Caco-2 (cell line): ENCODE results near the gene GAK. TPM values are rescaled to one million over a fixed set of nuclear protein-coding genes. Genes with fewer than 3 reads are reported as not detected.

Source experiments
- BruUV-seq: library from RNA; stranded (reverse); fragments of 400-500 nt; replicated peaks from 2 replicates; lab custom pipeline; 2021; lab: Mats Ljungman, UMichigan
- CTCF ChIA-PET: fragments of 300-600 bp; sonication (Branson Sonifier 250); formaldehyde crosslinking; loops from one replicate; lab custom pipeline; 2022; ENCODE audit warnings: antibody characterized with exemption; lab: Charles Lee
- POLR2A ChIA-PET: fragments of 300-600 bp; sonication (Branson Sonifier 250); formaldehyde crosslinking; loops from one replicate; lab custom pipeline; 2022; ENCODE audit warnings: antibody characterized with exemption; lab: Charles Lee
- DNase-seq, 2 experiments: peaks; one replicate each; pipeline versions ENCODE4 v3.0.0 to v3.0.0-alpha.2; 2020 to 2022
- H3K27me3 ChIP-seq: replicated peaks from 2 replicates; pipeline ENCODE4 v1.6.0; 2011; ENCODE audit warnings: low read length; ENCODE audit not compliant: control insufficient read depth, insufficient read depth
- H3K36me3 ChIP-seq: 2 replicates; pipeline ENCODE4 v1.5.1; 2011; ENCODE audit warnings: low read length; ENCODE audit not compliant: control insufficient read depth, insufficient read depth
- H3K4me1 ChIP-seq: fragments of 250-450 bp; sonication (Bioruptor Pico); 2 replicates; pipeline ENCODE4 v1.5.1; 2020; ENCODE audit warnings: mild to moderate bottlenecking
- H3K4me3 ChIP-seq: 2 replicates; pipeline ENCODE4 v1.5.1; 2011; ENCODE audit warnings: low read depth, mild to moderate bottlenecking, control low read depth, low read length
- H3K9me3 ChIP-seq: fragments of 250-450 bp; sonication (Bioruptor Pico); 2 replicates; pipeline ENCODE4 v1.5.1; 2020; ENCODE audit warnings: mild to moderate bottlenecking, moderate library complexity
- H3K27ac Mint-ChIP-seq: one replicate; pipeline ENCODE4 v1.8.0; 2022; ENCODE audit warnings: mixed read lengths; ENCODE audit not compliant: unreplicated experiment
- H3K27me3 Mint-ChIP-seq: one replicate; pipeline ENCODE4 v1.8.0; 2022; ENCODE audit warnings: mixed read lengths; ENCODE audit not compliant: insufficient read depth, unreplicated experiment
- H3K36me3 Mint-ChIP-seq: one replicate; pipeline ENCODE4 v1.8.0; 2022; ENCODE audit warnings: mild to moderate bottlenecking, mixed read lengths; ENCODE audit not compliant: insufficient read depth, unreplicated experiment
- H3K4me1 Mint-ChIP-seq: one replicate; pipeline ENCODE4 v1.8.0; 2022; ENCODE audit warnings: low read depth, mixed read lengths; ENCODE audit not compliant: unreplicated experiment
- H3K4me3 Mint-ChIP-seq: one replicate; pipeline ENCODE4 v1.8.0; 2022; ENCODE audit warnings: mild to moderate bottlenecking, moderate library complexity, mixed read lengths; ENCODE audit not compliant: unreplicated experiment
- H3K9me3 Mint-ChIP-seq: one replicate; pipeline ENCODE4 v1.8.0; 2022; ENCODE audit warnings: mixed read lengths; ENCODE audit not compliant: unreplicated experiment
- intact Hi-C: fragments of 100-400 bp; cut with micrococcal nuclease; formaldehyde crosslinking; loops from one replicate; pipeline ENCODE4 v1.10.0; 2022; ENCODE audit not compliant: unreplicated experiment
- total RNA-seq: library from RNA; stranded (reverse); gene quantifications from 2 replicates; pipeline ENCODE4 v1.2.3, GENCODE V29; 2022
- TF ChIP-seq, protein P1 (sequence below), 2 experiments: fragments of 200-600 bp in 1 of 2; IDR thresholded peaks; 1 replicate in 1 of 2; 2 replicates in 1 of 2; pipeline versions ENCODE4 v1.5.1 to v1.8.0; 2011 to 2022; ENCODE audit warnings: antibody characterized with exemption in 1 of 2, control low read depth in 1 of 2, inconsistent platforms in 1 of 2, low read depth in 1 of 2, low read length in 1 of 2, mild to moderate bottlenecking in 1 of 2, moderate library complexity in 1 of 2; ENCODE audit not compliant: insufficient read depth in 1 of 2, severe bottlenecking in 1 of 2, unreplicated experiment in 1 of 2

GAK gene
- total RNA-seq, 1 experiment from 2014 or later, result 126 TPM

DNA sequence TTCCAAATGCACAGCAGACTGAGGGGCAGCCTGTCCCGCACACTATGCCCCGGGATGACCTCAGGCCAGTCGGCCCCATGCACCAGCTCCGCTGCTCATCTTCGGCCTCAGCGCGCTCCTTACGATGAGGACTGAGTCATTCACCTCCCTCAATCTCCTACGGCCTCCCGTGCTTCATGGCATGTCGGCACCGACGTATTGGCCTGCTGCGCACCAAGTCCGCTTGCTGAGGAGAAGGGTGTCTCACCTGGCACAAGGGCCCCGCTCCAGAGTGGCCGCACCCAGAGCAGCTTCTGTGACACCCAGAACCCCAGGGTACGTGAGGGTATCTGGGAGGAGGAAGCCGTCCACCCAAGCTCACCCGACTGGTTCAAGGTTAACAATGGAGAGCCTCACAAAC, 35.5 kb downstream of the GAK start:
- Histone ChIP-seq H3K4me1 (no peaks in the 10 kb centered on the region), H3K4me3 (no peak overlapping the region), H3K36me3 (no peaks in the 10 kb centered on the region), H3K27me3 (no peaks in the 10 kb centered on the region), H3K9me3 (no peaks in the 10 kb centered on the region)
- POLR2A ChIA-PET, result no interaction called here
- Mint-ChIP-seq H3K9me3 (no peaks in the 10 kb centered on the region), H3K4me3 (no peak overlapping the region), H3K4me1 (no peaks in the 10 kb centered on the region), H3K27me3 (no peaks in the 10 kb centered on the region), H3K27ac (no peak overlapping the region), H3K36me3 (peaks cover 34% of the 10 kb centered on the region)
- no TSS peak for BruUV-seq
- CTCF ChIA-PET, result no interaction called here
- intact Hi-C loops, result no loop called here
- no peak for DNase-seq
- TF ChIP-seq, protein P1, sequence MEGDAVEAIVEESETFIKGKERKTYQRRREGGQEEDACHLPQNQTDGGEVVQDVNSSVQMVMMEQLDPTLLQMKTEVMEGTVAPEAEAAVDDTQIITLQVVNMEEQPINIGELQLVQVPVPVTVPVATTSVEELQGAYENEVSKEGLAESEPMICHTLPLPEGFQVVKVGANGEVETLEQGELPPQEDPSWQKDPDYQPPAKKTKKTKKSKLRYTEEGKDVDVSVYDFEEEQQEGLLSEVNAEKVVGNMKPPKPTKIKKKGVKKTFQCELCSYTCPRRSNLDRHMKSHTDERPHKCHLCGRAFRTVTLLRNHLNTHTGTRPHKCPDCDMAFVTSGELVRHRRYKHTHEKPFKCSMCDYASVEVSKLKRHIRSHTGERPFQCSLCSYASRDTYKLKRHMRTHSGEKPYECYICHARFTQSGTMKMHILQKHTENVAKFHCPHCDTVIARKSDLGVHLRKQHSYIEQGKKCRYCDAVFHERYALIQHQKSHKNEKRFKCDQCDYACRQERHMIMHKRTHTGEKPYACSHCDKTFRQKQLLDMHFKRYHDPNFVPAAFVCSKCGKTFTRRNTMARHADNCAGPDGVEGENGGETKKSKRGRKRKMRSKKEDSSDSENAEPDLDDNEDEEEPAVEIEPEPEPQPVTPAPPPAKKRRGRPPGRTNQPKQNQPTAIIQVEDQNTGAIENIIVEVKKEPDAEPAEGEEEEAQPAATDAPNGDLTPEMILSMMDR (IDR thresholded peaks at IDR 0.05; ENCODE audit: insufficient read depth in 1 of 2, low read depth in 1 of 2, low read length in 1 of 2, severe bottlenecking in 1 of 2, unreplicated experiment in 1 of 2), result no peak

DNA sequence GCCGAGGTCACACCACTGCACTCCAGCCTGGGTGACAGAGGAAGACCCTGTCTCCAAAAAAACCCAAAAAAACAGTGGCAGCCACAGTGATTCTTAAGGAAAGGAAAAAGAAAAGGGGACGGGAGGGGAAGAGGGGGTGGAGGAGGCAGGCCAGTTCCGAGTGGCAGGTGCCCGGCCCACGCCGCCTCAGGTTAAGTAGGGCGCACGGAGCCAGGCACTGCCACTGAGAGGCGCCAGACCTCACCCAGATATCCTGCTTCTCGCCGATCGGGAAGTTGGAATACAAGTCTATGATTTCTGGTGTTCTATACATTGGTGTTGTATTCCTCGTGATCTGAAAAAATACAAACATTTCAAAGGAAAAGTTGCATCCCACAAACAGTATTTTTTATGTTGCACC, 35.9 kb downstream of the GAK start:
- TF ChIP-seq, protein P1 (IDR thresholded peaks at IDR 0.05; ENCODE audit: insufficient read depth in 1 of 2, low read depth in 1 of 2, low read length in 1 of 2, severe bottlenecking in 1 of 2, unreplicated experiment in 1 of 2), result no peak
- H3K9me3 ChIP-seq, result no peaks in the 10 kb centered on the region
- ChIA-PET POLR2A (no interaction called here), CTCF (no interaction called here)
- DNase-seq, result no peak
- peaks cover 38% of the 10 kb centered on the region for H3K36me3 Mint-ChIP-seq
- H3K4me1 Mint-ChIP-seq, result no peaks in the 10 kb centered on the region
- H3K9me3 Mint-ChIP-seq, result no peaks in the 10 kb centered on the region
- H3K27me3 ChIP-seq, result no peaks in the 10 kb centered on the region
- H3K4me3 ChIP-seq, result no peak overlapping the region
- H3K27ac Mint-ChIP-seq, result no peak overlapping the region
- H3K36me3 ChIP-seq, result no peaks in the 10 kb centered on the region
- no peak overlapping the region for H3K4me3 Mint-ChIP-seq
- intact Hi-C loops, result no loop called here
- no peaks in the 10 kb centered on the region for H3K27me3 Mint-ChIP-seq
- BruUV-seq, result TSS peak; percentile 27
- H3K4me1 ChIP-seq, result no peaks in the 10 kb centered on the region

- BruUV-seq, result no TSS peak
These were observed 36.5 kb downstream of the GAK start for GRCh38 chr4:895596-895995.

More at GRCh38 chr4:895596-895995, 36.5 kb downstream of the GAK start:
- TF ChIP-seq, protein P1 (IDR thresholded peaks at IDR 0.05; ENCODE audit: insufficient read depth in 1 of 2, low read depth in 1 of 2, low read length in 1 of 2, severe bottlenecking in 1 of 2, unreplicated experiment in 1 of 2), result no peak
- POLR2A ChIA-PET, result no interaction called here
- intact Hi-C loops, result no loop called here
- no peak overlapping the region for H3K27ac Mint-ChIP-seq
- no peak overlapping the region for H3K4me3 ChIP-seq
- CTCF ChIA-PET, result no interaction called here
- peaks cover 45% of the 10 kb centered on the region for H3K36me3 Mint-ChIP-seq
- H3K27me3 ChIP-seq, result no peaks in the 10 kb centered on the region
- H3K9me3 ChIP-seq, result no peaks in the 10 kb centered on the region
- H3K27me3 Mint-ChIP-seq, result no peaks in the 10 kb centered on the region
- no peaks in the 10 kb centered on the region for H3K9me3 Mint-ChIP-seq
- H3K4me1 ChIP-seq, result no peaks in the 10 kb centered on the region
- no peak for DNase-seq
- H3K36me3 ChIP-seq, result no peaks in the 10 kb centered on the region
- H3K4me3 Mint-ChIP-seq, result no peak overlapping the region
- no peaks in the 10 kb centered on the region for H3K4me1 Mint-ChIP-seq
